HG03521 (cell line): ENCODE results near the gene DUSP8.
"Not testable (repeated sequence)": the region's sequence is repeated elsewhere in the genome, so short reads cannot be mapped to it uniquely, and the experiment has no call there.

Experiments
- ATAC-seq: cut with Tn5 transposase; IDR thresholded peaks from one replicate; pipeline ENCODE4 v1.9.1; 2021; ENCODE audit warnings: mild to moderate bottlenecking, moderate library complexity; ENCODE audit not compliant: unreplicated experiment

DUSP8 gene

DNA sequence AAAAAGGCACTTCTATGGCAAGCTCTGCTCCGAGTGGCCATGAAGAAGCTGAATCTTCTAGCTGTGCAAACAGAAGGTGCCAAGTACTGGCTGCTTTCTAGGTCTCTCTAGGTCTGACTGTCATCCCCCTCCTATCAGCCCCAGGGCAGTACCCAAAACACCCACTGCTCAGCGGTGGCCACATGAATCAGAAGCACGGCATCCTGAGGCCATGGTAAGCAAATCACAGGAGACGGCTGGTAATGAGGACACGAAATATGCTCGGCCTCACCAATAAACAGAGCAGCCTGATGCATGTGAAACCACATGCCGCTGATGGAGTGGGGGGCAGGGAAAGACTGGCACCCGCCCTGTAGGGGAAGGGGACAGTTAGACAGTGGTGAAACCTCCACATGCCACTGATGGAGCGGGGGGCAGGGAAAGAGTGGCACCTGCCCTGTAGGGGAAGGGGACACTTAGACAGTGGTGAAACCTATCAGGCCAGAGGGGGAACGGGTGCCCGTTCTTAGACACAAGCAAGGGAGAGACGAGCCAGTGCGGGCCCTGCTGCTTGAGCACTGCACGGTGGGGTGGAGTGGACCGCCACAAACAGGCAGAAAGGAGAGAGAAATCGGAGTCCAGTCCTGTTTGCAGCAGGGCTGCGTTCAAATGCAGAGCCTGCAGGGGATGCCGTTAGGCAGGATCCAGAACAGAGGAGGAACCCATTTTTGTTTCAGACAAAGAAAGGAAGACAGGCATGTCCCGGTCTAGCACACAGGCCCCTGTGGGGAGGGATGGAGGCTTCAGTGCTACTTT, 55.6 kb downstream of the DUSP8 start:
- ATAC-seq = no peak

GRCh38 chr11:1515082-1516060, 56.7 kb downstream of the DUSP8 start:
- ATAC-seq = no peak

GRCh38 chr11:1514336-1515061, 57.6 kb downstream of the DUSP8 start:
- no peak for ATAC-seq

- no peak for ATAC-seq
Observed at GRCh38 chr11:1513326-1514296, 58.5 kb downstream of the DUSP8 start.

GRCh38 chr11:1512531-1513258, 59.4 kb downstream of the DUSP8 start:
- ATAC-seq = not testable (repeated sequence)

- ATAC-seq = no peak
Observed at GRCh38 chr11:1511937-1512496, 60.1 kb downstream of the DUSP8 start.

GRCh38 chr11:1510928-1511327, 61.1 kb downstream of the DUSP8 start:
- no peak for ATAC-seq

DNA sequence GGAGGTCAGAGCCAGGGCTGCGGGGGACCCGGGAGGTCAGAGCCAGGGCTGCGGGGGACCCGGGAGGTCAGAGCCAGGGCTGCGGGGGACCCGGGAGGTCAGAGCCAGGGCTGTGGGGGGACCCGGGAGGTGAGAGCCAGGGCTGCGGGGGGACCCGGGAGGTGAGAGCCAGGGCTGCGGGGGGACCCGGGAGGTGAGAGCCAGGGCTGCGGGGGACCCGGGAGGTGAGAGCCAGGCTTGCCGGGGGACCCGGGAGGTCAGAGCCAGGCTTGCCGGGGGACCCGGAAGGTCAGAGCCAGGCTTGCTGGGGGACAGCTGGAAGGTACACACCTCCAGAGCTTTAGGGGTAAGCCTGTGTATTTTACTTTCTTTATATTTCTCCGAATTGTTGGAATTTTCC, 61.7 kb downstream of the DUSP8 start:
- ATAC-seq = not testable (repeated sequence)

- ATAC-seq = no peak
Observed at GRCh38 chr11:1509626-1510255, 62.3 kb downstream of the DUSP8 start.

- ATAC-seq = no peak
Observed at GRCh38 chr11:1508986-1509385, 63.1 kb downstream of the DUSP8 start.

DNA sequence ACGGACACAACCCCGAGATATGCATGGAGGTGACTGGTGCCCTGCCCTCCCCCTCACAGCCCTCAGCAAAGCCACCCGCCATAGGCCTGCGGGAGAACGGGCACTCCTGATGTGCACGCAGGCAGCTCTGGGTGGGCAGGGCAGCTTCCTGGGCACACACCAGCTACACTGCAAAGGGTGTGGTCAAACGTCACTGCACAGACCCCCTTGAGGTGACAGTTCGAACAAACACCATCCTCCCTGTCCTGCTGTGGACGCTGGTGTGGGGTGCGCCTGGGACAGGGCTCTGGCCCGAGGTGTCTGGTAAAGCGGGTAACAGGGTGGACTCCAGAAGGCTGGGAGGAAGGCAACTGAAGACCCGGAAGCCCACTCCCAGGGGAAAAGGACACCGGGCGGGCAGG, 63.6 kb downstream of the DUSP8 start:
- ATAC-seq = no peak

DNA sequence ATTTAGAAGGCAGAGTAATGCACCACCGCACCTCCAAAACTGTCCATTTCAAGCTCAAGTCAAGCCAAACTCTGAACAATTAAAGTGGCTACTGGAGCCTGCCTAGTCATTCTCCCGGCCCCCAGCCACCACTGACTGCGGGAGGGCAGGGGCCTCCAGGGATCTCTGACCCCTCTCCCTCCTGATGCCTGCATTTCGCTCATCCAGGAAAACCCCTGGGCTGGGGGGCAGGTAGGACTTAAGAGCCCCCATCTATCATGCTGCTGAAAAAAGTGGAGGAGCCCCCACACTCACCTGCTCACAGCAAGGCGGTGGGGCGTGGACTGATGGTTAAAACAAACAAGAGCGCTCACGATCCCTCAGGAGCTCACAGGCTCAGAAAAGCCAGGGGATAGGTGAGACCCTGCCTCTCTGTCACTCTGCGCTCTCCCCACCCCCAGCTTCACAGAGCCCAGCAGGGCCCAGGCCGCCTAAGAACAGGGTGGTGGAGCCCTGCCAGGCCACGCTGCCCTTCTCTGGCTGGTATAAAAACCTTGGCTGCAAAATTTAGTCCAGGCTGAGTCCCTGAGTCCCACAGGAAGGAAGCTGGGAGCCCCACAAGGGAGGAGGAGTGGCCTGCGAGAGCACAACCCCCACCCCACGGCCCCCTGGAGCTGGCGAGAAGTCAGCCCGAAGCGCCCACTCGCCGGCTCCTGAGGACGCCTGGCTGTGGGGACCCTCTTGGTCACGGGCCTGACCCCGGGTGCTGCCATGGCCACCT, 64.5 kb downstream of the DUSP8 start:
- no peak for ATAC-seq

DNA sequence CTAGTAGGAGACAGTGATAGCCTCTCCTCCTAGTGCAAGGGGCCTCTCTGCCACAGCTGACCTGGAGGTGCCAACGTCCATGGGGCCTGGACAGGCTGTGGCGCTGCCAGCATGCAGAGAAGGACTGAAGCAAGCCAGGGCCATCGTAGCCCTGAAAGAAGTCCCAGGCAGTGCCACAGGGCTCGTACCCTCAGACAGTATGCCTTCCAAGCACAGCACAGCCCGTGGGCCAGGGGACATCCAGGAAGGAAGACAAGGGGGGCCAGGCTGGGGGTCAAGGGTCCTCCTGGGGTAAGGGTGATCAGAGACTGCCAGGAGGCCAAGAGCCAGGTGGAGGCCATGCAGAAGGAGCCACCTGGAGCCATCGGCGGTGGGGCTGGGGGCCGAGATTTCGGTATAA, 65.1 kb downstream of the DUSP8 start:
- ATAC-seq = no peak

- ATAC-seq = no peak
Observed at GRCh38 chr11:1505480-1505879, 66.6 kb downstream of the DUSP8 start.

DNA sequence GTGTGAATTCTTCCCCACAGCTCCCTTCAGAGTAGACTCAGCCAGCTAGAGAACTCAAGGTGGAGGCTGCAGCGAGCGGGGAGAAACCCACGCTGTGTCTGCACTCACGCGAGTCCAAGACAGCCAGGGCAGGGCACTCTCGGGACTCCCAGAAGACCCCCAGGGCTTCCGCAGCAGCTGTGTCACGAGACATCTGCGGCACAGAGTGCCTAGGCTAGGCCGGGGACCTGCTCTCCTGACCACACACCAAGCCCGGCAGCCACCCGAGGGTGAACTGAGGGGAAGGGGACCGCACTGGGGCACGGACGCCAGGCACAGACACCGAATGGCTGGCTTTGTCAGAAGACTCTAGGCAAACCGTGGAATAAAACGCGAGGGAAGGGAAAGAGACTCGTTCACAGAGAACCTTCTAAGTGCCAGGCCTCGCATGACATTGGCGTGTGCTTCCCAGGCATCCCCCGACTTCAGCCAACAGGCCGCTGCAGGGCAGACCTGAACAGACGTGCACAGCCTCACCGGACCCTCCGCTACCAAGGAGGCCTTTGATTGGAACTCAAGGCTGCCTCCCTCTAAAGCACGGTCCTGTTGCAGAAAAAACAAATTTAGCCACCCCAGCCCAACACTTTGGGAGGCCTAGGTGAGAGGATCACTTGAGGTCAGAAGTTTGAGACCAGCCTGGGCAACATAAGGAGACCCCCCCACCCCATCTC, 67.3 kb downstream of the DUSP8 start:
- ATAC-seq = no peak

- no peak for ATAC-seq
Observed at GRCh38 chr11:1504138-1504537, 67.9 kb downstream of the DUSP8 start.
